ENCODE results near the gene JCHAIN.
A peak's percentile ranks its signal among the peaks of the same experiment; 100 is the strongest.

JCHAIN gene

DNA sequence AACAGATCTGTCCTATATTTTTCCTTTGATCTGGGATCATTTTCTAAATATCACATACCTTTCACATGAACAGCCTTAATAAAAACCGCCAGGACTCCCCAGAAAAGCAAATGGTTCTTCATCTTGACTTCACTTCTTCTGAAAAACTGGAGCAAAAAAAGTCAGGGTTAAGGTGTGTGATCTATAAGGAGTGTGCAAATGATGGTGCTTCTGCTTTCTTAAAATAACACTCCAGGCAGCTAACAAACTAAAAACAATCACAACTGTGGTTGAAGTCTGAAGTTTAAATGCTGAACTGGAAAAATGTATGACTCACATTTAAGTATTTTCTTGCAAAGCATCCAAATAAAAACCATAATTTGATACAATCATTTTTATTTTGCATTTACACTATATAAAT lies at the start of gene JCHAIN:
JCHAIN (minus strand) TSS at position 140 of the 400 bp plus-strand sequence; CDS start at position 122, 18 bp downstream.
- peak within 1 kb of the TSS; percentile 87 for H3K27ac Mint-ChIP-seq
- no peaks in the 10 kb centered on the region for H3K27me3 Mint-ChIP-seq
- H3K36me3 Mint-ChIP-seq, result peaks cover 6% of the 10 kb centered on the region
- DNase-seq (ENCODE audit: low spot score in 2 of 2), result no peak
- H3K4me3 Mint-ChIP-seq, result peak within 1 kb of the TSS; percentile 89
- peaks cover 25% of the 10 kb centered on the region for H3K4me1 Mint-ChIP-seq
- ATAC-seq (ENCODE audit: low read depth), result peak; percentile 69
- H3K9me3 Mint-ChIP-seq, result no peaks in the 10 kb centered on the region

DNA sequence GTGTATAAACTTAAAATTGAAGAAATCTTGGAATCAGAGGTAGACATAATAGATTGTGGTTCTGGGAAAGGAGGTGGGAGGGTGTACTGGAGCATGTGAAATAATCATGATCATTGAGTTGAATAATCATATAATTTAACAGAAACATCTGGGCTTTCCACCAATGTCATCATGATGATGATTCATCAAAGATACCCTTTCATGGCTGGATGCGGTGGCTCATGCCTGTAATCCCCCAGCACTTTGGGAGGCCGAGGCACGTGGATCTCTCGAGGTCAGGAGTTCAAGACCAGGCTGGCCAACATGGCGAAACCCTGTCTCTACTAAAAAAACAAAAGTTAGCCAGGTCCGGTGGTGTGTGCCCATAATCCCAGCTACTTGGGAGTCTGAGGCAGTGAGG lies 48.8 kb upstream of the JCHAIN start:
- no peak for ATAC-seq (ENCODE audit: low read depth)
- H3K9me3 Mint-ChIP-seq, result no peaks in the 10 kb centered on the region
- no peaks in the 10 kb centered on the region for H3K36me3 Mint-ChIP-seq
- DNase-seq (ENCODE audit: low spot score in 2 of 2), result no peak
- peaks cover 45% of the 10 kb centered on the region for H3K4me1 Mint-ChIP-seq
- H3K4me3 Mint-ChIP-seq, result peak overlapping the region; percentile 53
- H3K27me3 Mint-ChIP-seq, result no peaks in the 10 kb centered on the region
- peak overlapping the region; percentile 58 for H3K27ac Mint-ChIP-seq

DNA sequence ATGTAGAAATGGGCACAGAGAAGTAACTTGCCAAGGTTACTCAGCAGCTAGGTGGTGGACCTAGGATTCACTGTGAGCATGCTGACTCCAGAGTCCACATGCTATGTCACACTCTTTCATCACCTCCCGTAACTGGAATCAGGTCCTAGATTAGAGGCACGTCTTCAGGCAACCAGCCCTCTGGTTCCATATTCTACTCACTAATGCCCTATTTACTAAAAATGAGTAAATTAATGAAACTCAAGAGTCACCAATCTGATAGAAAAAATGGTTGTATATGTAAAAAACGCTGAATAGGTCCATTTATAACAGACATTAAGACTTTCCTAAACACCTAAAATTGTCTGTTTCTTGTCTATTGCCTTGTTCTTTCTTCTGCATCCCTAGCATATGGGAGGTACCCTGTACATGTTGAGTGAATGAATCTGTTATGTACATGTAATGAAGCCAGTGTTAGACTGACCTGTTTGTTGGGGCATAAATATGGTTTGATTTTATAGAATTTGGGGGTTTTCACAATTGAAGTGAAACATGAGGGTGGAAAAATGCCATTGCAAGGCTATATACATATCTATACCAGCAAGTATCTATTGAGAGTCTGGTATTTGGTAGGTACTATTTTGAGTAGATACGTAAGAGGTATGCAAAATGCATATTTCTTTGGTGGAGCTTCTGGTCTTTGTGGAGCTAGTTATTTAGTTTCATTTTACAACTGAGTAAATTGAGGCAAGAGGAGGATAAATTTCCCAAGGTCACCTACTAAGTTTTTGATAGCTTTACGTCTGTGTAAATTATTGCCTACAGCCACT lies 48.0 kb upstream of the JCHAIN start:
- Mint-ChIP-seq H3K27me3 (no peaks in the 10 kb centered on the region), H3K9me3 (no peaks in the 10 kb centered on the region), H3K36me3 (no peaks in the 10 kb centered on the region), H3K27ac (peak overlapping the region; percentile 58), H3K4me1 (peaks cover 45% of the 10 kb centered on the region), H3K4me3 (peak overlapping the region; percentile 48)
- DNase-seq (ENCODE audit: low spot score in 2 of 2) (no peak), ATAC-seq (ENCODE audit: low read depth) (peak; percentile 13)

DNA sequence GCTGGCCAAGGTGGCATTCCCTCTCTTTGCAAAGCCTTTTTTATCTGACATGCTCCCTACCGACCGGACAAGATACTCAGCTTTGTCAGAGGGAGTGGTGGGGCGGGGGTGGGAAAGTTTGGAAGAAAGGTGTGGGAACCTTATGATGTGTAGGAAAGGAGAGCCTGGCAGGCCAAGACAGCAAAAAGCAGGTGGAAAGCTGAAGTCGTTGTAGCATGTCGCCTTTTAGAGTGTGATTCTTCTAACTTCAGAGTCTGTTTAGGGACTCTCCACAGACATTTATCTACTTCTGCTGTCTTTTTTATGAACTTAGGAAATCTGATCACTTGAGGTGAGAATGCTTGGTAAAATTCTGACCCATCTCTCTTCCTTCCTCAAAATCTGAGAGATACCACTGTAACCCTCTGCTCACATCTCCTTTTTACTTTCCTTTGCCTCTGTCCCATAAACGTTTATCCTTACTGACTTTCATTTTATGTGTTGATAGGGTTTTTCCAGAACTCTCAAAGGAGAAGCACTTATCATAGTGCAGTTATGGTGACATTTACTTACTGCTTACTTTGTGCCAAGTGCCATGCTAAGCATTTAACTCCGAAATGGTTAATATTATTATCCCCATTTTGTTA lies 47.3 kb upstream of the JCHAIN start:
- Mint-ChIP-seq H3K9me3 (no peaks in the 10 kb centered on the region), H3K27ac (peak overlapping the region; percentile 58), H3K36me3 (no peaks in the 10 kb centered on the region), H3K27me3 (no peaks in the 10 kb centered on the region), H3K4me1 (peaks cover 47% of the 10 kb centered on the region), H3K4me3 (peak overlapping the region; percentile 48)
- peak in 1 of 2 donors; percentile 34 for DNase-seq (ENCODE audit: low spot score in 2 of 2)
- ATAC-seq (ENCODE audit: low read depth), result peak; percentile 90

DNA sequence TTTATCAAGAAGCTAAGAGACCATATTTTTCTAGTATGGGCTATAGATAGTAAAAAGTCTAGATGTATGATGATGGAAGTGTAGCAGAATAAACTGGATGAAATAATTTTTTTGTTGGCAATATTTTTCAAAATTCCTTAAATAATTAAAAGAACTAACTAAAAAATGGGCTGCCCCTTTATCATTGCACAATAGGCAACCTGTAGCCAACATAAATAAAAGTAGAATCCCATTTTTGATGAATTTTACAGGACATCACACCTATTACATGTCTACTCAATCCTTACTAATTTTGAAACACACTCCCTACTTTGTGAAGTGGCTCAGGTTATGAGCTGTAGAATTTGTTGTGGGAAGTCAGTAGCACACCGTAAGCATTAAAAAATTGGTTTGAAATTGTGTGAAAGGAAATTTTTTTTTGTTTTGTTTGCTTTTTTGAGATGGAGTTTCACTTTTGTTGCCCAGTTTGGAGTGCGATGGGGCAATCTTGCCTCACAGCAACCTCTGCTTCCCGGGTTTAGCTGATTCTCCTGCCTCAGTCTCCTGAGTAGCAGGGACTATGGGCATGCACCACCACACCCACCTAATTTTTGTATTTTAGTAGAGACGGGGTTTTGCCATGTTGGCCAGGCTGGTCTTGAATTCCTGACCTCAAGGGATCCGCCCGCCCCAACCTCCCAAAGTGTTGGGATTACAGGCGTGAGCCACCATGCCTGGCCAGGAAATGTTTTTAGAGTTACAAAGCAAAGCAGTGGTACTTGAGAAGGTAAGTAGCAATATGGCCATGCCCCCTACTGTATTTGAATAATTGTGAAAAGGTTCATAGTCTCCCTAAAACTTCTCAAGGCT lies 46.5 kb upstream of the JCHAIN start:
- Mint-ChIP-seq H3K9me3 (no peaks in the 10 kb centered on the region), H3K4me3 (peak overlapping the region; percentile 8), H3K27me3 (no peaks in the 10 kb centered on the region), H3K4me1 (peaks cover 47% of the 10 kb centered on the region), H3K36me3 (no peaks in the 10 kb centered on the region), H3K27ac (peak overlapping the region; percentile 83)
- ATAC-seq (ENCODE audit: low read depth) (no peak), DNase-seq (ENCODE audit: low spot score in 2 of 2) (no peak)

DNA sequence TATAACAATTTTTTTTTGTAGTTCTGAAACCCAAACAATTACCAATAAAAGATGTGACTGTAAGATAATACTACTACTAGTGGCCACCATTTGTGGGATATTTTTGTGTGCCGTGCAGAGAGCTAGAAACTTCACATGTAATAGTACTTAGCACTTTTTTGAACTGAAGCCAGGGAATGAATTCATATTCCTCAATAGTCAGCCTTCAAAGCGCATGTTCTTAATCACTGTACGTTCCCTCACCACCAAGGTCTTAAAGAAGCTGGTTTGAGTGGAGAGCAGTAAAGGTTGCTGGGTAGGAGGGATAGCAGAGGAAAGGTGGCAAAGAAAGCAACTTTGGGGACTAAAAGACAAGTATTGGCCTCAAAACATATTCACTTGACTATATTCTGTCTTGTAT lies 45.8 kb upstream of the JCHAIN start:
- ATAC-seq (ENCODE audit: low read depth) (no peak), DNase-seq (ENCODE audit: low spot score in 2 of 2) (no peak)
- H3K4me3 Mint-ChIP-seq, result peak overlapping the region; percentile 35
- no peaks in the 10 kb centered on the region for H3K9me3 Mint-ChIP-seq
- no peaks in the 10 kb centered on the region for H3K27me3 Mint-ChIP-seq
- H3K27ac Mint-ChIP-seq, result peak overlapping the region; percentile 83
- no peaks in the 10 kb centered on the region for H3K36me3 Mint-ChIP-seq
- peaks cover 42% of the 10 kb centered on the region for H3K4me1 Mint-ChIP-seq

DNA sequence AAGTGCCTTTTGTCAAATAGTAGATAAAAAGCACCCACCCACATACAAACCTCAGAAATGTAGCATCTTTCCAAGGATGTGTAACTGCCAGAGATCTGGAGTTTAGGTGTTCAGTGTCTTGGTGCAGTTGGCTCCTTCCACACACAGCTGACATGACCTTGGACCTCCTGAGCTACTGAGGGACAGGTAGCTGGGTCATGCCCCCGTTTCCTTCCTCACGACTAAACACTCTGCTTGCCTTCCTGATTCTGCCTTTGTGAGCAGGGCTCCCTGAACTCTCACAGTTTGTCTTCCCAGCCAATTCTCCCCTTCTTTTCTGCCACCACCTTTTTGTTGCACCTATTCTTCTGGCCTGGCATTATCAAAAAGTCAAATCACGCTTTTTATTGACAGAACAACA lies 45.3 kb upstream of the JCHAIN start:
- H3K9me3 Mint-ChIP-seq, result no peaks in the 10 kb centered on the region
- no peak for DNase-seq (ENCODE audit: low spot score in 2 of 2)
- H3K4me3 Mint-ChIP-seq, result peak overlapping the region; percentile 35
- ATAC-seq (ENCODE audit: low read depth), result no peak
- no peaks in the 10 kb centered on the region for H3K27me3 Mint-ChIP-seq
- H3K4me1 Mint-ChIP-seq, result peaks cover 42% of the 10 kb centered on the region
- no peaks in the 10 kb centered on the region for H3K36me3 Mint-ChIP-seq
- H3K27ac Mint-ChIP-seq, result peak overlapping the region; percentile 83

DNA sequence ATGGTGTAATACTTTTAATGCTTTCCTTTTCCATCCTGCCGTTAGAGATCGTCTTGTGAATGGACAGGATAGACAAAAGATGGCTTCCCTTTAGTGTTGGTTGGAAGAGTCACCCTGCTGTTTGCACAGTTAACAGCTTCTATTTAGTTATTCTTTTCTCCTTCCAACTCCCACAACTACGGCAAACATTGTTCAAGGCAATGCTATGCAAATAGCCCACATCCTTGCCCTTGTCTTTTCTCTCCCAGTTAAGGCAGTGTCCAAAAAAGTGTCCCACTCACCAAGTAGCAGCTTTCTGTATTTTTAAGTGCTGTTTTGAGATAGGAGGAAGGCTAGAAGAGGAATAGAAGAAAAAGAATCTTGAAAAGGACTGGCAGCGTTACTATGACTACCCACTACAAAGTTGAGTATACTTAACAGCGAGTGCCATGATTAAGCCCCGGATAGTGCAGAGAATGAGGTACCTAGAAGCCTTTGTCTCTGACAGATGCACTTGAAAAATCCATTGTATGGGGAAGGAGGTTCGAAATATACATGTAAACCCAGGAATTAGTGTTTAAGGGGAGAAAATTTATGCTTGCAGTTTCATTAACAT lies 43.4 kb upstream of the JCHAIN start:
- Mint-ChIP-seq H3K36me3 (no peaks in the 10 kb centered on the region), H3K4me1 (peaks cover 43% of the 10 kb centered on the region), H3K4me3 (no peak overlapping the region), H3K27me3 (no peaks in the 10 kb centered on the region), H3K9me3 (no peaks in the 10 kb centered on the region), H3K27ac (no peak overlapping the region)
- ATAC-seq (ENCODE audit: low read depth) (no peak), DNase-seq (ENCODE audit: low spot score in 2 of 2) (no peak)

DNA sequence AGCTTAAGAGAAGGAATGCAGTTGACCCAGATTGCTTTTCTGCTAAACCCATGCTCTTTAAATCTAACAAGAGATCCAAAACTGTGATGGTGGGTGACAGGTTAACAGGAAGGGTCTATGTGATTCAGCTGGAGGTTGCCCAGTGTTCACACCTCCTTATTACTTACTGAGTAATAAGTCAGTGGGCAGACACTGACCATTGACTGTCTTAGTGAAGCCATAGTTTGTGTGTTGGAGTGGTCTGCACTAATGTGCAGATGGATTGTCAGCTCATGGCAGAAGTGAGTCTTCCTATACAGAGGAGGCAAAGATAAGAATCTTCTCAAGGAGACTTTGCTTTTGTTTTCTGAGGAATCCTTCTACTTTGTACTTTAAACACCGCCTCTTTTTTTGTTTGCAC lies 40.2 kb upstream of the JCHAIN start:
- H3K4me3 Mint-ChIP-seq, result peak overlapping the region; percentile 91
- no peaks in the 10 kb centered on the region for H3K27me3 Mint-ChIP-seq
- peaks cover 27% of the 10 kb centered on the region for H3K4me1 Mint-ChIP-seq
- no peaks in the 10 kb centered on the region for H3K36me3 Mint-ChIP-seq
- ATAC-seq (ENCODE audit: low read depth), result no peak
- no peaks in the 10 kb centered on the region for H3K9me3 Mint-ChIP-seq
- DNase-seq (ENCODE audit: low spot score in 2 of 2), result no peak
- H3K27ac Mint-ChIP-seq, result peak overlapping the region; percentile 91

DNA sequence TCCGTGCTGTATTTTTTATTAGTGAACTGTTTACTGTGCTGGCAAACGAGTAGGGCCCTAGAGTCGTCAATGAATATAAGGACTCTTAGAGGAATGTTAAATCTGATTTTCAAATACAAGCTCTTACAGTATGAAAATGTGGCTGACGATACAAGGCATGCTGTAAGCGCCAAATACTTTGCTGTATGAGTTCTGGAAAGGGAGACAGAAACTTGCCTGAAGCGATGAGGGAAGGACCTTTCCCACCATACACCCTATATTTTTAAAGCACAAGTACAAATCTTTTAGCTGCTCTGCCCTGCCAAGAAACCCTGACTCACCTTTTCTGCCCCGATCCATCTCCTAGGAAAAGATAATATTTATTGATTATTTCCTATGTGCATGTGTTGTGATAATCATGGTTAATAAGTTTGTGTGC lies 39.7 kb upstream of the JCHAIN start:
- Mint-ChIP-seq H3K27ac (peak overlapping the region; percentile 91), H3K9me3 (no peaks in the 10 kb centered on the region), H3K4me3 (peak overlapping the region; percentile 91), H3K36me3 (no peaks in the 10 kb centered on the region), H3K4me1 (peaks cover 27% of the 10 kb centered on the region), H3K27me3 (no peaks in the 10 kb centered on the region)
- DNase-seq (ENCODE audit: low spot score in 2 of 2), result no peak
- ATAC-seq (ENCODE audit: low read depth), result no peak

DNA sequence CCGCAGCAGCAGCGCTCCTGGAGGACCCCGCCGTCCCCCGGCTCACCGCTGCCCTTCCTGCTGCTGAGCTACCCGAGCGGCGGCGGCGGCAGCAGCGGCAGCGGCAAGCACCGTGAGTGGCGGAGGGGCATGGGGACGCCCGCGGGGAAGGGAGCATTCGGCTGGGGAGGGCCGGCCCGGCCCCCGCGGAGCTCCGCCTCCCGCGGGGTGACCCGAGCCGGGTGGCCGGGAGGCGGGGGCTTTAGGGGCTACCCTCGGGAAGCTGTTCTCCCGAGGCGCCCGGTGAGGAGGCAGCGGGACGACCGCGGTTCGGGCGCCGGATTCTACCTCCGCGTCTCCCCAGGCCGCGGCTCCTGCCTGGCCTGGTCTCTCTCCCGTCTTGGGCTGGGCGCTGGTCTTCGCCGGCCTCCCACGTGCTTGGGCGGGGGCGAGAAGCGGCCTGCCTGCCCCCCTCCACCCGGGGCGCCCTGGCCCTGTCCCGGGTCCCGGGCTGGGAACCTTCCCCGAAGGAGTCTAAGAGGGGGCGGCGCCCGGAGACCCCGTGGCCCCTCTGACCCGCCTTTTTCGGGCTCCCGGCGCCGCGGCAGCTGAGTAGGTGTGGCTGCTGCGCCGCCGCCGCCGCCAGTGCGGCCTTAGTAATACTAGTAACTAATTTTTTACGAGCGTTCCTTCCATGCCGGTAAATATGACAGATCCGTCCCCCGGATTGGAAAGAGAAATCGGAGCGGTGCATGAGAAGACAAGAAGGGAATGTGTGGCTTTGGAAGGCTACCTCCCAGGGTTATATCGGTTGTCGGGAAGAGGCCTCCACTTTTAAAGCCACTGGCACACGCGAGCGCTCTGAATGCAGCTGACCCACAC lies 39.1 kb upstream of the JCHAIN start:
- DNase-seq (ENCODE audit: low spot score in 2 of 2), result peak; percentile 58 to 75
- no peaks in the 10 kb centered on the region for H3K36me3 Mint-ChIP-seq
- no peaks in the 10 kb centered on the region for H3K9me3 Mint-ChIP-seq

DNA sequence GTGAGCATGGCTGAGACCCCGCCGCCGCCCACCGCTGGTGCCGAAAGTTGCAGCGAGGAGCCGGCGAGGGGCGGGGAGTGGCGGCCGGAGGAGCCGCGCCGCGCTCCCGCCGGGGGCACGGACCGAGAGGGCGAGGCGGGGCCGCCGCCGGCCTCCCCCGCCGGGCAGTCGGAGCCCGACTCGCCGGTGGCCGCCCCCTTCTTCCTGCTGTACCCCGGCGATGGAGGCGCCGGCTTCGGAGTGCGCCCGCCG lies 38.5 kb upstream of the JCHAIN start:
- ATAC-seq (ENCODE audit: low read depth) (no peak), DNase-seq (ENCODE audit: low spot score in 2 of 2) (peak; percentile 12 to 72)
- peaks cover 26% of the 10 kb centered on the region for H3K4me1 Mint-ChIP-seq
- peak overlapping the region; percentile 97 for H3K4me3 Mint-ChIP-seq
- no peaks in the 10 kb centered on the region for H3K36me3 Mint-ChIP-seq
- no peaks in the 10 kb centered on the region for H3K27me3 Mint-ChIP-seq
- no peaks in the 10 kb centered on the region for H3K9me3 Mint-ChIP-seq
- peak overlapping the region; percentile 96 for H3K27ac Mint-ChIP-seq

More for the DNA sequence above, 39.1 kb upstream of the JCHAIN start:
- Mint-ChIP-seq H3K27me3 (no peaks in the 10 kb centered on the region), H3K4me3 (peak overlapping the region; percentile 97), H3K27ac (peak overlapping the region; percentile 91), H3K4me1 (peaks cover 27% of the 10 kb centered on the region)
- ATAC-seq (ENCODE audit: low read depth), result peak; percentile 68

DNA sequence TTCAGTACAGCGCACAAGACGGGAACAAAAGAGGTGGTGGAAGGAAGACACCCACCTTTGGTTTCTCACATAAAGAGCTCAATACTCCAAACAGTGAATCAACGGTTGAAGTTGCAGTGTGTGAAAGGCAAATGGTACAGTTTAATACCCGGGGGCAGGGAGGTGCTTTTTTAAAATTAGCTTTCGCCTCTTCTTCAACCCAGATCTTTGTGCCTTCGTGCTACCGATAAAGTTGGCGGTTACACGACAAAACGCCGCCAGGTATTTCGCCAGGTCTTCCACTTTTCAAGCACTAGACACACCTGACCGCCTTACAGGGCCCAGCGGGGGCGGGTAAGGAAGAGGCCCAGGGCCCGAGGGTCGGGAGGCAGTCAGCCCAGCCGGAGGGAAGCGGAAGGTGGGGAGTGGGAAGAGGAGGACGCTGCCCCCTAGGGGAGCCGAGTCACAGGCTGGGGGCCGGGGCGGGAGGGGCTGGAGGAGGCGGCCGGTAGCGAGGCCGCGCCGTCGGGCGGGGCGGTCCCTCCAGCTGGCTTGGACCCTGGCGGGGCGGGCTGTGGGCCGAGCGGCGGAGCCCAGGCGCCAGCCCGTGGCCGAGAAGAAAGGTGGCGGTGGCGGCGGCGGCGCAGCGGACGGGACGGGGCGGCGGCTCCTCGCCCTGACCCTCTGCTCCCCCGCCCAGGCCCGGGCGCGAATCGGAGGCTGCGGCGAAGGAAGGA lies 38.1 kb upstream of the JCHAIN start:
- peaks cover 21% of the 10 kb centered on the region for H3K4me1 Mint-ChIP-seq
- no peaks in the 10 kb centered on the region for H3K36me3 Mint-ChIP-seq
- peak overlapping the region; percentile 97 for H3K4me3 Mint-ChIP-seq
- H3K9me3 Mint-ChIP-seq, result no peaks in the 10 kb centered on the region
- peak overlapping the region; percentile 96 for H3K27ac Mint-ChIP-seq
- peak; percentile 41 to 55 for DNase-seq (ENCODE audit: low spot score in 2 of 2)
- no peaks in the 10 kb centered on the region for H3K27me3 Mint-ChIP-seq
- peak; percentile 52 for ATAC-seq (ENCODE audit: low read depth)

All from memory B cell (primary cell).